Naive thymus-derived CD4-positive, alpha-beta T cell (primary cell): ENCODE measurements around the gene LRP10. TPM values are rescaled to one million over a fixed set of nuclear protein-coding genes. Genes with fewer than 3 reads are reported as not detected.

Experiments
- ATAC-seq: fragments of 150-1000 bp; cut with Tn5 transposase; 2 replicates; pipeline ENCODE4 v1.10.0; 2021; ENCODE audit warnings: mild to moderate bottlenecking, moderate library complexity
- CTCF ChIA-PET: fragments of 350-600 bp; sonication (Branson Sonifier 250); formaldehyde crosslinking; loops from one replicate; lab custom pipeline; 2021; ENCODE audit warnings: antibody characterized with exemption; lab: Charles Lee
- POLR2A ChIA-PET: fragments of 350-600 bp; sonication (Branson Sonifier 250); formaldehyde crosslinking; loops from one replicate; lab custom pipeline; 2021; ENCODE audit warnings: antibody characterized with exemption, inconsistent platforms; lab: Charles Lee
- DNase-seq, 9 donors: peaks; one replicate each; pipeline versions ENCODE4 v3.0.0 to v3.0.0-alpha.2; 2020 to 2022; ENCODE audit warnings: mixed read lengths in 1 of 9
- H3K27ac ChIP-seq: one replicate; pipeline ENCODE4 v1.7.0; 2013; ENCODE audit warnings: mild to moderate bottlenecking, low read depth, low read length, moderate library complexity
- H3K27me3 ChIP-seq, 2 donors: one replicate each; pipeline ENCODE4 v1.7.0; 2013; ENCODE audit warnings: low read length in 2 of 2, mild to moderate bottlenecking in 2 of 2, moderate library complexity in 2 of 2; ENCODE audit not compliant: control insufficient read depth in 2 of 2, insufficient read depth in 2 of 2
- H3K36me3 ChIP-seq, 3 experiments: 1 replicate in 2 of 3; 2 replicates in 1 of 3; pipeline ENCODE4 v1.7.0; 2013; ENCODE audit warnings: low read length in 3 of 3, mild to moderate bottlenecking in 3 of 3, moderate library complexity in 1 of 3; ENCODE audit not compliant: insufficient read depth in 3 of 3, control insufficient read depth in 2 of 3
- H3K4me1 ChIP-seq, 2 donors: one replicate each; pipeline ENCODE4 v1.7.0; 2013; ENCODE audit warnings: low read length in 2 of 2, mild to moderate bottlenecking in 2 of 2, moderate library complexity in 1 of 2; ENCODE audit not compliant: control insufficient read depth in 2 of 2, insufficient read depth in 2 of 2
- H3K4me3 ChIP-seq: 2 replicates; pipeline ENCODE4 v1.7.0; 2013; ENCODE audit warnings: mild to moderate bottlenecking, low read length
- H3K9me3 ChIP-seq, 3 experiments: 1 replicate in 2 of 3; 2 replicates in 1 of 3; pipeline ENCODE4 v1.7.0; 2013; ENCODE audit warnings: low read length in 3 of 3; ENCODE audit not compliant: control insufficient read depth in 2 of 3
- H3K27ac Mint-ChIP-seq, 9 donors: one replicate each; pipeline ENCODE4 v1.8.0; 2020 to 2022; ENCODE audit warnings: mixed read lengths in 9 of 9, mild to moderate bottlenecking in 8 of 9, moderate library complexity in 5 of 9, inconsistent platforms in 2 of 9
- H3K27me3 Mint-ChIP-seq, 5 donors: one replicate each; pipeline ENCODE4 v1.8.0; 2021 to 2022; ENCODE audit warnings: mixed read lengths in 5 of 5, mild to moderate bottlenecking in 1 of 5
- H3K36me3 Mint-ChIP-seq, 5 donors: one replicate each; pipeline ENCODE4 v1.8.0; 2020 to 2022; ENCODE audit warnings: mixed read lengths in 5 of 5, mild to moderate bottlenecking in 3 of 5, inconsistent platforms in 1 of 5
- H3K4me1 Mint-ChIP-seq, 7 donors: one replicate each; pipeline ENCODE4 v1.8.0; 2020 to 2022; ENCODE audit warnings: mixed read lengths in 7 of 7, mild to moderate bottlenecking in 3 of 7, inconsistent platforms in 1 of 7
- H3K4me3 Mint-ChIP-seq, 10 donors: one replicate each; pipeline ENCODE4 v1.8.0; 2020 to 2022; ENCODE audit warnings: mild to moderate bottlenecking in 10 of 10, mixed read lengths in 10 of 10, moderate library complexity in 6 of 10, inconsistent platforms in 2 of 10
- H3K9me3 Mint-ChIP-seq, 11 donors: one replicate each; pipeline ENCODE4 v1.8.0; 2020 to 2022; ENCODE audit warnings: mixed read lengths in 11 of 11, mild to moderate bottlenecking in 4 of 11, inconsistent platforms in 1 of 11, moderate library complexity in 1 of 11
- intact Hi-C, 2 donors: fragments of 100-400 bp; cut with micrococcal nuclease; formaldehyde crosslinking; loops; one replicate each; pipeline ENCODE4 v1.15.1; 2023
- polyA plus RNA-seq, 2 donors: library from polyadenylated mRNA; unstranded; fragments of 300-500 nt; fragmentation: Illumina TruSeq; gene quantifications; one replicate each; pipeline ENCODE4 v1.2.3, GENCODE V29; 2021
- total RNA-seq, 6 experiments: library from RNA in 5 of 6; stranded (reverse) in 5 of 6; gene quantifications; 1 replicate in 5 of 6; 2 replicates in 1 of 6; pipeline ENCODE4 v1.2.3 and lab custom pipeline; 2021 to 2026

Gene LRP10
- total and polyA plus RNA-seq, 7 experiments from 2014 or later = 55.5 to 103 (median 72.3) TPM

DNA sequence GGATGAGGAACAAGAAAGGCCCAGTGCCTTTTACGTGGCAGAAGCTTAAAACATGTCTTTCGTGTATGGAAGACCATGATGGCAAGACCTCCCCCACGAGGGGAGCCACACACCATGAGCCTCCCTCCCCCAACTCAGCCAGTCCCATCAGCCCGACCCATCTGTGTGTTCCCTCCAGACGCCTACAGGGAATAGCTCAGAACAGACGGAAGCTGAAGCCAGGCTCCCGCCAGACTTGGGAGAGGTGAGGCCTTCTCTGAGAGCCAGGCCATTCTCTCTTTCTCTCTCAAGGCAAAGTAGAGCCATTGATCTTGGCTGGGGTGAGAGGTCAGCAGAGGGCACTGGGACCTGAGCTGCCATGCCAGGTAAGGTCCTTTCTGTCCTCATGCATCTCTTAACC, 20.9 kb downstream of the LRP10 start:
- no peaks in the 10 kb centered on the region for H3K9me3 ChIP-seq
- CTCF ChIA-PET = interaction anchor here (1.4 to 1.7 kb wide), 3 partner anchors 10 to 20 kb away, joined by 3 to 6 read pairs (median 3); no protein-coding TSS in a partner anchor
- no peaks in the 10 kb centered on the region for H3K9me3 Mint-ChIP-seq
- H3K4me1 ChIP-seq = peaks cover 10 to 25% of the 10 kb centered on the region in 2 donors
- peaks cover 0 to 15% (median 12%) of the 10 kb centered on the region in 5 donors for H3K36me3 Mint-ChIP-seq
- no peak overlapping the region for H3K4me3 Mint-ChIP-seq
- H3K27ac Mint-ChIP-seq = no peak overlapping the region
- POLR2A ChIA-PET = no interaction called here
- H3K27me3 Mint-ChIP-seq = no peaks in the 10 kb centered on the region
- H3K4me3 ChIP-seq = no peak overlapping the region
- ATAC-seq (no peak), DNase-seq (no peak)
- H3K27me3 ChIP-seq = no peaks in the 10 kb centered on the region
- peaks cover 0 to 3% (median 0%) of the 10 kb centered on the region in 3 experiments for H3K36me3 ChIP-seq
- peaks cover 21 to 31% (median 24%) of the 10 kb centered on the region in 7 donors for H3K4me1 Mint-ChIP-seq
- no peak overlapping the region for H3K27ac ChIP-seq
- intact Hi-C loops = no loop called here

DNA sequence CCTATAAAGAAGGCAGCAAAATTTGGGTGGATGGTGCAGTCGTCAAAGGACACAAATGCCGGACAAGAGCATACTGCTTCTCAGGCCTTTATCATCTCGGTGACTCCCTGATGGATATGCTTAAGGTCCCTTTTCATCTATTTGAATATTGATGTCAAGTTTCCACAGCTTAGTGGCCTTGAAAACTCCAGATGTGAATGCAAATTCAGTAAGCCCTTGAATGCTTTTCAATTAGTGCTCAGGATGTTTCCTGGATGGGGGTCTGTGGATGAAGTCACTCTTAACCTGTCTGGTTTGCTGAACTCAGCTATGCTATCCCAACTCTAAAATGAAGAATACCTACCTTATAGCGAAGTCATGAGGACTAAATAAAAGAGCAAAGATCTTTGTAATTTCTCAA, 22.2 kb downstream of the LRP10 start:
- Histone ChIP-seq H3K36me3 (peaks cover 0 to 3% (median 0%) of the 10 kb centered on the region in 3 experiments), H3K4me3 (no peak overlapping the region), H3K4me1 (peaks cover 2 to 14% of the 10 kb centered on the region in 2 donors), H3K9me3 (no peaks in the 10 kb centered on the region), H3K27ac (no peak overlapping the region), H3K27me3 (no peaks in the 10 kb centered on the region)
- Mint-ChIP-seq H3K27me3 (no peaks in the 10 kb centered on the region), H3K4me1 (peaks cover 11 to 21% (median 18%) of the 10 kb centered on the region in 7 donors), H3K27ac (peak overlapping the region in 1 of 9 donors; percentile 41), H3K4me3 (no peak overlapping the region), H3K9me3 (no peaks in the 10 kb centered on the region), H3K36me3 (peaks cover 0 to 19% (median 12%) of the 10 kb centered on the region in 5 donors)
- no peak for ATAC-seq
- ChIA-PET POLR2A (interaction anchor here (1.5 kb wide), 1 partner anchor 11 kb away, joined by 4 read pairs; the partner anchor contains the start of gene REM2), CTCF (interaction anchor here (0.6 to 1.2 kb wide), 2 partner anchors 39 to 71 kb away, joined by 4 read pairs; no protein-coding TSS in a partner anchor)
- intact Hi-C loops = no loop called here
- DNase-seq = no peak

DNA sequence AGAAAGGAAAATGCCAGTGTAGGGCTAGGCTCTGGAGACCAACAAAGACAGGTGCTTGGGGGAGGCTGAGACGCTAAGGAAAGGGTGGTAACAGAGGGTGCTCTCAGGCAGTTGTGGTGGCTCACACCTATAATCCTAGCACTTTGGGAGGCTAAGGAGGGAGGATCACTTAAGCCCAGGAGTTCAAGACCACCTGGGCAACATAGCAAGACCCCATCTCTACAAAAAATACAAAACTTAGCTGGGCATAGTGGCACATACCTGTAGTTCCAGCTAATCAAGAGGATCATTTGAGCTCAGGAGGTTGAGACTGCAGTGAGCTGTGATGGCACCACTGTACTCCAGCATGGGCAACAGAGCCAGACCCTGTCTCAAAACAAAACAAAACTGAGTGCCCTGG, 23.9 kb downstream of the LRP10 start:
- peak overlapping the region in 1 of 9 donors; percentile 17 for H3K27ac Mint-ChIP-seq
- no peaks in the 10 kb centered on the region for H3K27me3 Mint-ChIP-seq
- H3K9me3 Mint-ChIP-seq = no peaks in the 10 kb centered on the region
- H3K4me1 Mint-ChIP-seq = peaks cover 6 to 15% (median 12%) of the 10 kb centered on the region in 7 donors
- H3K36me3 ChIP-seq = peaks cover 0 to 7% (median 0%) of the 10 kb centered on the region in 3 experiments
- no peak overlapping the region for H3K4me3 ChIP-seq
- H3K27ac ChIP-seq = no peak overlapping the region
- no peak overlapping the region for H3K4me3 Mint-ChIP-seq
- DNase-seq (no peak), ATAC-seq (no peak)
- ChIA-PET CTCF (interaction anchor here (1.1 to 2.0 kb wide), 6 partner anchors 10 to 325 kb away, joined by 3 to 8 read pairs (median 6); no protein-coding TSS in a partner anchor), POLR2A (interaction anchor here (0.6 to 1.8 kb wide), 7 partner anchors 9 to 200 kb away, joined by 4 to 9 read pairs (median 4); partner anchors contain the start of genes ACIN1, C14orf119 and REM2)
- H3K36me3 Mint-ChIP-seq = peaks cover 0 to 18% (median 9%) of the 10 kb centered on the region in 5 donors
- peaks cover 0 to 4% of the 10 kb centered on the region in 2 donors for H3K4me1 ChIP-seq
- H3K27me3 ChIP-seq = no peaks in the 10 kb centered on the region
- intact Hi-C loops = no loop called here
- H3K9me3 ChIP-seq = no peaks in the 10 kb centered on the region

DNA sequence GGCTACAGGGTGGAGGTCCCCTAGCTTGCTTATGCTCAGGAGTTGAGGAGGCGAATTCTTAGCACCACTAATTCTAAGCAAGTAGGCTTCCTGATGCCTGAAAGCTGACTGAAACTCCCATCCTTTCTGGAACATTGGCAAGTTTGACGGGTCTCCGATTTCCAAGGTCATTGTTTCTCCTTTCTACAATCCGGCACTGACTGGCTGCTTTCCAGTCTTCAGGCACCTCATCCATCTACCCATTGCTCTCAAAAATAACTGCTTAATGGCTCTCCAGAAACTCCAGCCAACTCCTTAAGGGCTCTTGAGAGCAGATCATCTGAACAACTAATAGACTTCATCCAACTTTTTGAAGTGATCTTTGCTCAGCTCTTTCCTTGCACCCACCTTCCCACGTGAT, 24.8 kb downstream of the LRP10 start:
- H3K9me3 Mint-ChIP-seq = no peaks in the 10 kb centered on the region
- Histone ChIP-seq H3K27me3 (no peaks in the 10 kb centered on the region), H3K4me1 (peaks cover 0 to 4% of the 10 kb centered on the region in 2 donors), H3K4me3 (no peak overlapping the region), H3K9me3 (no peaks in the 10 kb centered on the region), H3K36me3 (peaks cover 0 to 13% (median 5%) of the 10 kb centered on the region in 3 experiments), H3K27ac (no peak overlapping the region)
- ATAC-seq (no peak), DNase-seq (no peak)
- peaks cover 7 to 23% (median 11%) of the 10 kb centered on the region in 5 donors for H3K36me3 Mint-ChIP-seq
- H3K27ac Mint-ChIP-seq = peak overlapping the region in 3 of 9 donors; percentile 10 to 23 (median 21)
- ChIA-PET CTCF (interaction anchor here (0.6 to 2.0 kb wide), 9 partner anchors 10 to 325 kb away, joined by 3 to 12 read pairs (median 5); no protein-coding TSS in a partner anchor), POLR2A (interaction anchor here (0.9 to 1.8 kb wide), 4 partner anchors 8 to 38 kb away, joined by 4 to 9 read pairs (median 6); partner anchors contain the start of gene REM2)
- H3K27me3 Mint-ChIP-seq = no peaks in the 10 kb centered on the region
- intact Hi-C loops = no loop called here
- peaks cover 11 to 22% (median 15%) of the 10 kb centered on the region in 7 donors for H3K4me1 Mint-ChIP-seq
- no peak overlapping the region for H3K4me3 Mint-ChIP-seq

DNA sequence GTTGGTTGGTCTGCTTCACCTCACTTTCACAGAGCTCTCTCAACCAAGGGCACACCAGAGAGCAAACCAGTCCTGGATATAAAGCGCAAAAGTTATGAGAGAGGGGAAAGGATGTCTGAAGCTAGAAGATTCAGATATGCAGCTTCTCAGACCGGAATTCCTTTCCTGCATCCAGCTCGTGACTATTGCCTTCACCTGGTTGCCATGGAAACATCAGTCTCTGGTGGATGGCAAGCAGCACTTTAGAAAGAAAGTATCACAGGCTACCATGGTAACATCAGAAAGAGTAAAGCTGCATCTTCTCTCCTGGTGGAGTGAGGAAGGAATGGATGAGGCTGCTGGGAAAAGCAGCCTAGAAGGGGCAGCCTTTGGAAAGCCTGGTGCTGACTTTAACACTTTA, 25.2 kb downstream of the LRP10 start:
- ChIA-PET CTCF (interaction anchor here (0.6 to 2.0 kb wide), 7 partner anchors 11 to 326 kb away, joined by 3 to 12 read pairs (median 6); no protein-coding TSS in a partner anchor), POLR2A (interaction anchor here (1.2 to 1.8 kb wide), 3 partner anchors 8 to 14 kb away, joined by 4 to 9 read pairs (median 7); partner anchors contain the start of gene REM2)
- Histone ChIP-seq H3K9me3 (no peaks in the 10 kb centered on the region), H3K36me3 (peaks cover 1 to 17% (median 5%) of the 10 kb centered on the region in 3 experiments), H3K27me3 (no peaks in the 10 kb centered on the region), H3K4me1 (peaks cover 0 to 4% of the 10 kb centered on the region in 2 donors), H3K4me3 (no peak overlapping the region), H3K27ac (no peak overlapping the region)
- no peaks in the 10 kb centered on the region for H3K9me3 Mint-ChIP-seq
- intact Hi-C loops = no loop called here
- ATAC-seq (no peak), DNase-seq (no peak)
- H3K36me3 Mint-ChIP-seq = peaks cover 8 to 27% (median 15%) of the 10 kb centered on the region in 5 donors
- no peaks in the 10 kb centered on the region for H3K27me3 Mint-ChIP-seq
- H3K27ac Mint-ChIP-seq = peak overlapping the region in 3 of 9 donors; percentile 10 to 23 (median 21)
- H3K4me1 Mint-ChIP-seq = peaks cover 11 to 24% (median 15%) of the 10 kb centered on the region in 7 donors
- no peak overlapping the region for H3K4me3 Mint-ChIP-seq

DNA sequence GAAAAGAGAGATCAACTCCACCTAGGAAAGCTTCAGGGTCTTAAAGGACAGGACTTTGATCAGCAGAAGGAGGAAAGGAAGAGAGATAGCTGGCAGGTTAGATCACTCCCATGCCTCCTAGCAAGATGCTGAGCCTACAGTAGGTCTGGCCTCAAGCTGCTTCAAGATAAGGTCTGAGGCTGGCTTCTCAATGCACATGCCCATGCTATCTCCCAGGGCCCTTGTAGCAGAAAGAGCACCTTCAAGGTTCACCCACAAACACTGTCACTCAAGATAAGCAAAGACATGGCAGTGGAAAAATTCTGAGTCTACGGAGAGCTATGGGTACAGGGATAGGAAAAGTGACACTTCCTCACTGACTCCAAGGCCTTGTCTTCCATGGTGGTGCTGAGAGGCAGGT, 25.8 kb downstream of the LRP10 start:
- ChIA-PET POLR2A (interaction anchor here (0.5 to 0.6 kb wide), 2 partner anchors 284 to 980 kb away, joined by 3 read pairs; no protein-coding TSS in a partner anchor), CTCF (interaction anchor here (0.7 to 2.0 kb wide), 4 partner anchors 13 to 946 kb away, joined by 3 to 12 read pairs (median 7); no protein-coding TSS in a partner anchor)
- no peaks in the 10 kb centered on the region for H3K9me3 Mint-ChIP-seq
- Histone ChIP-seq H3K4me3 (no peak overlapping the region), H3K4me1 (peaks cover 0 to 4% of the 10 kb centered on the region in 2 donors), H3K9me3 (no peaks in the 10 kb centered on the region), H3K27me3 (no peaks in the 10 kb centered on the region), H3K27ac (no peak overlapping the region), H3K36me3 (peaks cover 7 to 23% (median 9%) of the 10 kb centered on the region in 3 experiments)
- DNase-seq (no peak), ATAC-seq (no peak)
- H3K27ac Mint-ChIP-seq = peak overlapping the region in 2 of 9 donors; percentile 54 to 64
- H3K4me3 Mint-ChIP-seq = no peak overlapping the region
- no peaks in the 10 kb centered on the region for H3K27me3 Mint-ChIP-seq
- intact Hi-C loops = no loop called here
- peaks cover 10 to 24% (median 15%) of the 10 kb centered on the region in 7 donors for H3K4me1 Mint-ChIP-seq
- H3K36me3 Mint-ChIP-seq = peaks cover 10 to 33% (median 15%) of the 10 kb centered on the region in 5 donors
